ENCODE measurements around the gene ARRDC5. TPM values are rescaled to one million over a fixed set of nuclear protein-coding genes. Genes with fewer than 3 reads are reported as not detected.
"Not testable (repeated sequence)": the region's sequence is repeated elsewhere in the genome, so short reads cannot be mapped to it uniquely, and the experiment has no call there.

Gene ARRDC5
- polyA plus RNA-seq, 1 of the 3 experiments (the other 2 are of a cell fraction) = not detected

- Histone ChIP-seq H3K9me2 (no peaks in the 10 kb centered on the region), H3K9me3 (no peaks in the 10 kb centered on the region), H3K9ac (no peak overlapping the region), H4K20me1 (ENCODE audit: insufficient read depth) (peaks cover 23% of the 10 kb centered on the region), H3K4me2 (no peak overlapping the region), H3F3A (replicated peaks; ENCODE audit: insufficient read depth) (peaks cover 6% of the 10 kb centered on the region), H3K36me3 (replicated peaks in 1 of 2; ENCODE audit: control insufficient read depth in 1 of 2, insufficient read depth in 2 of 2, low read length in 1 of 2) (peaks cover 9 to 56% of the 10 kb centered on the region in 2 experiments), H3K79me2 (ENCODE audit: insufficient read depth) (peaks cover 49% of the 10 kb centered on the region), H3K4me1 (ENCODE audit: control insufficient read depth in 1 of 2, insufficient read depth in 2 of 2, low read depth in 1 of 2, low read length in 1 of 2) (no peaks in the 10 kb centered on the region), H2AFZ (ENCODE audit: low read depth) (no peak overlapping the region), H3K4me3 (ENCODE audit: low read depth in 2 of 2, low read length in 1 of 2) (no peak overlapping the region), H3K27ac (ENCODE audit: low read depth in 2 of 2, low read length in 1 of 2) (no peak overlapping the region), H3K27me3 (ENCODE audit: insufficient read depth) (no peaks in the 10 kb centered on the region)
- POLR2A ChIA-PET = no interaction called here
- no peak for DNase-seq
- WGBS (ENCODE audit: low lambda C conversion rate) = 100% methylated on average over 6 of the region's 11 CpGs
- CTCF ChIA-PET = interaction anchor here (0.6 to 3.3 kb wide), 6 partner anchors 8 to 319 kb away, joined by 3 to 12 read pairs (median 5); no protein-coding TSS in a partner anchor
- TF ChIP-seq NRF1 (IDR thresholded peaks at IDR 0.05; ENCODE audit: low read depth, low read length) (no peak), RAD21 (IDR thresholded peaks at IDR 0.05; ENCODE audit: low read length) (no peak), MAX (IDR thresholded peaks at IDR 0.05; ENCODE audit: low read depth) (no peak), SMC3 (IDR thresholded peaks at IDR 0.05; ENCODE audit: low read depth, low read length) (no peak), TCF12 (IDR thresholded peaks at IDR 0.05) (no peak), RXRA (IDR thresholded peaks at IDR 0.05; ENCODE audit: borderline replicate concordance, low read depth) (no peak), ELF1 (IDR thresholded peaks at IDR 0.05) (no peak), REST (IDR thresholded peaks at IDR 0.05; ENCODE audit: low read depth, low read length) (no peak), NFIC (IDR thresholded peaks at IDR 0.05; ENCODE audit: borderline replicate concordance) (no peak), CTCF (IDR thresholded peaks at IDR 0.05) (no peak), ZBTB33 (IDR thresholded peaks at IDR 0.05; ENCODE audit: borderline replicate concordance, low read depth) (no peak), CHD2 (IDR thresholded peaks at IDR 0.05; ENCODE audit: low read length, partially characterized antibody) (no peak), GATA2 (CRISPR knock-in tag; IDR thresholded peaks at IDR 0.05) (no peak), RFX5 (IDR thresholded peaks at IDR 0.05; ENCODE audit: low read length) (no peak)
These were observed 43.0 kb downstream of the ARRDC5 start for GRCh38 chr19:4859697-4860096.

GRCh38 chr19:4856468-4856867 is 46.2 kb downstream of the ARRDC5 start:
- not testable (repeated sequence) for H3K9me2 ChIP-seq; H2AFZ ChIP-seq (ENCODE audit: low read depth); H3K4me1 ChIP-seq (ENCODE audit: control insufficient read depth in 1 of 2, insufficient read depth in 2 of 2, low read depth in 1 of 2, low read length in 1 of 2); H3K4me2 ChIP-seq; H3K9ac ChIP-seq; H3K27ac ChIP-seq (ENCODE audit: low read depth in 2 of 2, low read length in 1 of 2); H3K27me3 ChIP-seq (ENCODE audit: insufficient read depth); H3K9me3 ChIP-seq; H4K20me1 ChIP-seq (ENCODE audit: insufficient read depth); H3F3A ChIP-seq (replicated peaks; ENCODE audit: insufficient read depth); DNase-seq; H3K4me3 ChIP-seq (ENCODE audit: low read depth in 2 of 2, low read length in 1 of 2)
- 95% methylated on average over 12 of the region's 12 CpGs for WGBS (ENCODE audit: low lambda C conversion rate)
- ChIA-PET POLR2A (interaction anchor here (1.5 kb wide), 1 partner anchor 11 kb away, joined by 6 read pairs; the partner anchor contains the start of gene PLIN3), CTCF (interaction anchor here (3.3 to 17.9 kb wide), 2 partner anchors 16 to 47 kb away, joined by 12 to 409 read pairs; no protein-coding TSS in a partner anchor)
- H3K79me2 ChIP-seq (ENCODE audit: insufficient read depth) = peaks cover 17% of the 10 kb centered on the region; the same call in 1 of the 2 replicates
- peaks cover 12 to 63% of the 10 kb centered on the region in 2 experiments for H3K36me3 ChIP-seq (replicated peaks in 1 of 2; ENCODE audit: control insufficient read depth in 1 of 2, insufficient read depth in 2 of 2, low read length in 1 of 2)

GRCh38 chr19:4853506-4853905 is 49.2 kb downstream of the ARRDC5 start:
- H3K4me3 ChIP-seq (ENCODE audit: low read depth in 2 of 2, low read length in 1 of 2); H3K4me1 ChIP-seq (ENCODE audit: control insufficient read depth in 1 of 2, insufficient read depth in 2 of 2, low read depth in 1 of 2, low read length in 1 of 2); H4K20me1 ChIP-seq (ENCODE audit: insufficient read depth); H3K27ac ChIP-seq (ENCODE audit: low read depth in 2 of 2, low read length in 1 of 2); H3K27me3 ChIP-seq (ENCODE audit: insufficient read depth); H3K9me2 ChIP-seq; H3K9me3 ChIP-seq; H3K4me2 ChIP-seq; H3K79me2 ChIP-seq (ENCODE audit: insufficient read depth); POLR2A ChIA-PET; DNase-seq; H2AFZ ChIP-seq (ENCODE audit: low read depth); H3K9ac ChIP-seq; H3F3A ChIP-seq (replicated peaks; ENCODE audit: insufficient read depth): not testable (repeated sequence)
- 97% methylated on average over 8 of the region's 8 CpGs for WGBS (ENCODE audit: low lambda C conversion rate)
- CTCF ChIA-PET = interaction anchor here (5.1 to 17.9 kb wide), 2 partner anchors 13 to 44 kb away, joined by 39 to 409 read pairs; partner anchors contain the start of gene PLIN3
- H3K36me3 ChIP-seq (replicated peaks in 1 of 2; ENCODE audit: control insufficient read depth in 1 of 2, insufficient read depth in 2 of 2, low read length in 1 of 2) = peaks cover 2 to 52% of the 10 kb centered on the region in 2 experiments

Measured in SK-N-SH (cell line).